Activated CD8-positive, alpha-beta memory T cell treated with anti-CD3 and anti-CD28 coated beads for 24 hours (primary cell): Measurements from ENCODE around the gene GOLGA6C.
"Not testable (repeated sequence)": the region's sequence is repeated elsewhere in the genome, so short reads cannot be mapped to it uniquely, and the experiment has no call there.

ENCODE experiments used
- DNase-seq: peaks from one replicate; pipeline ENCODE4 v3.0.0-alpha.2; 2020

GOLGA6C gene

DNA sequence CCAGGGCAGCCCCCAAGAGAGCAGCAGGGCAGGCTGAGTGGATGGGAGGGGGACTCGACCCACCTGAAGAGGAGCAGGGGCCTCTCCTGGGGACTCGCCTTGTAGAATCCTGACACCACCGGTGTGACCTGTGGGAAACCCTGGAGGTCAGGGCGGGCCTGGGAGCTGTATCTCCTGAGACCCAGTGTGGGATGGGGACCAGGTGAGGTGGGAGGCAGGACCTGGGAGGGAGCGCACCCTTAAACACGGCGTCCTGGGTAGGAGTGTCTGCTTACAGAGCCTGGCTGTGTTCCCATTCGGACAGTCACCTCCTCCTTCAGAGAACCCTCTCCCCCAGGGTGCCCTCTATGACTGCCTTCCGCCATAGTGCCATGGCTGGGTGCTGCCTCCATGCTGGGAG, 29.3 kb upstream of the GOLGA6C start:
- no peak for DNase-seq

DNA sequence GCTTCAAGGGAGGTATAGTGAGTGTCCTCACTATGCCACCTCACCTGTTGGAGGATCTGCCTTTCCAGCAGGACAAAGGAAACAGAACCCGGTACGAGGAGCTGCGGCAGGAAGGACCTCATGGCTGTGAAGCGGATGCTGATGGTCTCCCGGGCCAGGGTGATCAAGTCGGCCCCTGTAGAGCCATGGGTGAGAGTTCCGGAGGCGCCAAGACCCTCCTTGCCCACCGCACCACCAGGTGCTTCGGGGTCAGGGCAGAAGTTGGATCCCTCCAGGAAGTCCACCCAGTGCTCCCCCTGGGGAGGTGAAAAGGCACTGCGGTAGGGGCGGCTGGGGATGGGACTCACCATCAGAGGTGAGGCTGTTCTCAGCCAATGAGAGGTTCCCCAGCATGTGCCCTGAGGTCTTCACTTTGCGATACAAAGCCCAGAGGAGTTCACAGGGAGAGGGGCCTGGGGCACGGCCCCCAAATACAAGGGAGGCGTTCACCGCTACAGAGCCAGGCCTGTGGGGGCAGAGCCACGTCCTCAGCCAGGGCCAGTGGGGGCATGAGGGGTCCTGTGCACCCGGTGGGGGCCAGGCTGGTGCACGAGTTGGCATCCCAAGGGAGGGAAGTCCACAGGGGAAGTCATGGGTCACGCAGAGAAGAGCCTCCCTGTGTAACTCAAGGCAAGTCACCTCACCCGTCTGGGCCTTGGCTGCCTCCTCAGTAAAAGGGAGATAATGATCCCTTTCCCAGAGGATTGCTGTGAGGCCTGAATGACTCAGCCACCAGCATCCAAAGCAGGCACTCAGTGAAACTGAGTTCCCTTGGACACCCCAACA, 28.7 kb upstream of the GOLGA6C start:
- DNase-seq, result no peak

DNA sequence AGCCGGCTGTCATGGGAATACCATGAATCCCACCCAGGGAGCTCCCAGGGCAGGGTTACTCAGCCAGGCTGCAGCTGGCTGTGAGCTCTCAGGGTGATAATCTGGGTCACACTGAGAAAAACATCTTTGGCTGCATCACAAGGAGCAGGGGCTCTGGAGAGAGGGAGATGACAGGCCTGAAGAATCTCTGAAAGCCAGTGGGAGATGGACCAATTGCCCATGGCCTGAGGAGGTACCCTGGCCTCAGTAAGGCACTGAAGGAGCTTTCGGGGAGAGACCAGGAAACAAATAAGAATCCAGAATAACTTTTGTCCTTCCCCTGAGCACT, 28.2 kb upstream of the GOLGA6C start:
- no peak for DNase-seq

DNA sequence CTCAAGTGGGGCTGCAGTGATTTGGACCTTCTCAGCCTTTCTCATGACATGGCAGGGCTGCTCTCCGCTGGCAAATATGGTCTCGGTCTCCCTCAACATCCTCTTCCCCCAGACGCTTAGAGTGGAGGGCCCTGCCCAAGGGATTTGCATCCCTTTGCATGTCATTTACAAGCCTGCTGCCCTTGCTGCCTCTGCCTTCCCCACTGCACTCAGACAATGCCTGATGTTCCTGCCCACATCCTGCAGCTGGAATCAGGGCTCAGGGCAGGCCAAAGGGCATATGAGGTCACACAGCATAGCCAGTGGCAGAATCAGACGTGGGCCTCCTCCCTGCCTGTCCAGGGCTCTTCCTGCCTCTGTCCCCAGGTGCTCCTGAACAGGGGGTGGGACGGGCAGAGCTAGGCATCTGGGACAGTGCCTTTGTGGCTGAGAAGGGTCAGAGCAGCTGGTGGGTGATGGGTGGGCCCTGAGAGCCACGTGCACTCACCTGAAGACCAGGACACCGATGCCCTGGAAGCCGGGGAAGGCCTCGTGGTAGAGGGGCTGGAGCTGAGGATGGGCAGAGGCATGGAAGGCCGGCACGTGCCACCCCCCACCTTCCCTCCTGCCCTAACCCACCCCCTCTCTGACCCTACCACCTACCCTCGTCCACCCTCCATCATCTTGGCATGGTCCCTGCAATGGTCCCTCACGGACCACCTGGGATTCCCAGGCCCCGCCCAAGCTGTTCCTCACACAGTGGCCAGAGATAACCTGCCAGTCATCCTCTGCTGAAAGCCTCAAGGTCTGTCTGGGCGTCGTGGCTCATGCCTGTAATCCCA, 27.4 kb upstream of the GOLGA6C start:
- no peak for DNase-seq

DNA sequence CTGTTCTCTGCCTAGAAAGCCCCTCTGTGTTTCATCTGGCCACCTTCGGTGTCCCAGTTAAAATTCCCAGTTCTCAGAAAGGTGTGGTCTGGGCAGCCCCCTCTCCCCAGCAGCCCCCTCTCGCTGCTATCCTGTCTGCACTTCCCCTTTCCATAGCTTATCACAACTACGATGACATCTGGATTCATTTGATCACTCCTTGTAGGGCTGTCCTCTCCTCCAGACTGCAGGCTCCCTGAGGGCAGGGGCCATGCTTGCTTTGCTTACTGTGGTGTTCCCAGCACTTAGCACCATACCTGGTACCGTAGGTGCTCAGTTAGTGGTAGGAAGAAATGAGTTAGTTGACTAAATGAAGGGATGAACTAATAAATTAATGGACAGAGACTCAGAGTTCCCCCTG, 26.3 kb upstream of the GOLGA6C start:
- no peak for DNase-seq

DNA sequence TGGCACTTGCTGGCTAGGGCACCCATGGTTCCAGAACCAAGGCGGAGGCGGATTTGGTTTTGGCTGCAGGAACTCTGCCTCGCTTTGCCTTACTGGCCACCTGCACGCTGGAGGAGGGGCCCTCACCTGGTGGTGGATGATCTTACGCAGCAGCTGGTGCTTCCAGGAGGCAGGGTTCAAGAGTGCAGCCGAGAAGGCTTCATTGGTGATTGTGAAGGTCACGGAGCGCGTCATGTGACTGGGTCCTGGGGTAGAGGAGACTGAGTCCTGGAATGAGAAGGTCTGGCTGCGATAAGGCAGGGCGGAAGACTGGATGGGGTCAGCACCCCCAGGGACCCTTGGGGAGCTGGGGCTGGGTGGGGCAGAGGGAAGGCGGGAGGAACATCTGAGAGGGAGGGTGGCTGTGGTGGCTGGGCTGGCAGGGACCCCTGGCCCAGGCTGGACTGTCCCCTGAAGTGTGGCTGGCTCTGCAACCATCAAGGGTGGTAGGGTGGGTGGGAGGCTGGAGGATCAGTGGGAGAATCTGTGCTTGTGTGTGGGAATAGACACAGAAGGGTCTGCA, 25.8 kb upstream of the GOLGA6C start:
- DNase-seq, result no peak

DNA sequence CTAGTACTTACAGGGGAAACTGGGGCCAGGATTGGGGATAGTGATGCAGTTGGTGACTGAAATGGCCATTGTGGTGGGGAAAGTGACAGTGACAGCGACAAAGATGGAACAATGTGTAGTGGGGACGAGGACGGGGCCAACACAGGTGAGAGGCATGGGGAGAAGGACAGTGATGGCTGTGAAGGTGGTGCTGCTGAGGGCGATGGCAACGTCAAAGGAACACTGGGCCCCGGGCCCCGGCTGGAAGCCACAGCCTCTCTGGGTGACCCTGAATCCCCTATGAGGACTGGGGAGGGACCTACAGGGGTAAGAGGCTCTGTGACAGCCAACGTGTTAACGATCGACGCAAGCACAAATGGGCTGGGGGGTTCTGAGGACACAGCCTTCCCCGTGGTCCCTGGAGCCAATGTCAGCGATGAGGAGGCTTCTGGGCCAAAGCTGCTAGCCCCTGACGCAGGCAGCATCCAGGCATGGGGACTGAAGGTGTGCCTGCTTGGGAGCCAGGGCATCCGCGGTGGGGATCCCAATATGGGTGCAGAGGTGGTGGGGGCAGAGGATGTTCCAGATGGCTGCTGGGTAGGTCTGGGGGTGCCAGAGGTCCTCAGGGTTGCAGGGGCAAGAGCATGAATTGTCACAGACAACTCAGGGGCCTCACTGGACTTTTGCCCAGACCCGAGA, 25.2 kb upstream of the GOLGA6C start:
- DNase-seq, result no peak

DNA sequence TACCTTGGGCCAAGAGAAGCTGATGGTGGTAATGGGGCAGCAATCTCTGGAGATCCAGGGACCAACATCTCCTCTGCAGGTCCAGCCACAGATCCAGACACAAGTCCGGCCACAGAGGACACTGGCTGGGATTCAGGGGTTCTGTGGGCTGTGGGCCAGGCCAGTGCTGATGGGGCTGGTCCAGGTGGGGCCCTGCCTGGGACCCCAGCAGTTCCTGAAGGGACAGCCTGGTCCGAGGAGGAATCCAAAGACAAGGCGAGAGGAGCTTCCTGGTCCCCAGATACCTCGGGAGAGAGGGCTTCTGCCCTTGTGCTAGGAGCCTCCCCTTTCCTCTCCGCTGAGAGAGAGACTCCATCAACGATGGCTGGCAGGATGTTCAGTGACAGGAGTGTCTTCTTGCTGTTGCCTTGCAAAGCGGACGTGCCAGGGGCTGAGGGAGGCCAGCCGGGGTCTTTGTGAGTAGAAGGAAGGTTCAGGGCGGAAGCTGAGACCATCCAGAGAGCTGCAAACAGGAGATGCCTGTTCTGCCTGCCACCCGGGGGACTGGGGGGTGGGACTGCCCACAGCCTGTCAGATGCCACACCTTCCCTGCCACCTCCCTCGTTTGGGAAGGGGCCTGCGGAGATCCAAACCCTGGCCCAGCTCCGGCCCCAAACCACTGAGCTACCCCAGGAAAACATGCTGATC, 24.5 kb upstream of the GOLGA6C start:
- no peak for DNase-seq

DNA sequence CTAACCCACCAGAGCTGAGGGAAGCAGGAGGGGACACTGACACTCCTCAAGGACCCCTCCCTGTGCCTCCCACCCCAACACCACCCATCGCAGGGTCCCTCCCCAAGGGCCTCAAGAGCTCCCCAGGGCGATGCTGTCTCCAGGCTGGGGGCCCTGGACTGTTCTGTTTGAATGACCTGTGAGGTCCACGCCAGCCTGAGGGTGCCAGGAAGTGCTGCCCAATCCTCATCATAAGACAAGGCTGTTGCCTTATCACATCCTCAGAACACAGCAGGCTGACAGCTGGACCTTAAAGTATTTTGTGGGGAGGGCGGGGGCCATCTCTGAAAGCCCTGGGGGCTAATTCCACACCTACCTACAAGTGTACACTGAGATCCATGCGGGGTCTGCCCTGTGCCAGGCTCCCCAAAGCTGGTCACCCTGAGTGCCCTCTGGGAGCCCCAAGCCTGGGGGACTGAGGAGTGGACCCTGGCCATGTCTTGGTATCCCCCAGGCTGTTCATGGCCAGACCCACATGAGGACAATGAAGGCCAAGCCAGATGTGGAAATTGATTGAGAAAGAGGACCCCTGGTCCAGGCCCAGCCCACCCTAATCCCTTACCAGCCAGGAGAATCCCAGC, 23.8 kb upstream of the GOLGA6C start:
- no peak for DNase-seq

DNA sequence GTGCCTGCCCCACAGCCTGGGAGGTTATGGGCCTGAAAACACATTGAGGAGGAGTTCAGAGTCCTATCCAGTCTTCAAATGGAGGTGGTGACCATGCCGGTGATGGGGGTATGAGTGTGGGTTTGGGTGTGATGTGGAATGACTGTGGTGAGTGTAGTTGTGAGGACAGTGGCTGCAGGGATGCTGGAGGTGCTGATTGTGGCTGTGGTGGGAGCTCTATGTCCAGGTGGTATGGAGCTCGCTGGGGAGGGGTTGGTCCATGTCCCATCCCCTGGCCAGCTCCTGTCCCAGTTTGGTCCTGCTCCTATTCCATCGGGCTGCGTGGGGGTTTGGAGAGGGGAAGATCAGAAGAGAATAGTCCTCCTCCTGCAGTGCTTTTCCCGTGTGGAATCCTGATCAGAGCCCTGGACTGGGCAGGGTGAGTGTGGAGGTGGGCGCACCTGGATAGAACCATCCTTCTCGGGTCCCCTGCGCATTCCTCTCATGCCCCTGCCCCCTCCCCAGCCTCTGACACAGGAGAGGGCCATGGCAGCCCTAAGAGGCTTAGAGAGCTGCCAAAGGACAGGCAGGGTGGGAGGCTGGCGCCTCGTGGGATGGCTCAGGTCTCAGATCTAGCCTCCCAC, 23.0 kb upstream of the GOLGA6C start:
- DNase-seq, result no peak

DNA sequence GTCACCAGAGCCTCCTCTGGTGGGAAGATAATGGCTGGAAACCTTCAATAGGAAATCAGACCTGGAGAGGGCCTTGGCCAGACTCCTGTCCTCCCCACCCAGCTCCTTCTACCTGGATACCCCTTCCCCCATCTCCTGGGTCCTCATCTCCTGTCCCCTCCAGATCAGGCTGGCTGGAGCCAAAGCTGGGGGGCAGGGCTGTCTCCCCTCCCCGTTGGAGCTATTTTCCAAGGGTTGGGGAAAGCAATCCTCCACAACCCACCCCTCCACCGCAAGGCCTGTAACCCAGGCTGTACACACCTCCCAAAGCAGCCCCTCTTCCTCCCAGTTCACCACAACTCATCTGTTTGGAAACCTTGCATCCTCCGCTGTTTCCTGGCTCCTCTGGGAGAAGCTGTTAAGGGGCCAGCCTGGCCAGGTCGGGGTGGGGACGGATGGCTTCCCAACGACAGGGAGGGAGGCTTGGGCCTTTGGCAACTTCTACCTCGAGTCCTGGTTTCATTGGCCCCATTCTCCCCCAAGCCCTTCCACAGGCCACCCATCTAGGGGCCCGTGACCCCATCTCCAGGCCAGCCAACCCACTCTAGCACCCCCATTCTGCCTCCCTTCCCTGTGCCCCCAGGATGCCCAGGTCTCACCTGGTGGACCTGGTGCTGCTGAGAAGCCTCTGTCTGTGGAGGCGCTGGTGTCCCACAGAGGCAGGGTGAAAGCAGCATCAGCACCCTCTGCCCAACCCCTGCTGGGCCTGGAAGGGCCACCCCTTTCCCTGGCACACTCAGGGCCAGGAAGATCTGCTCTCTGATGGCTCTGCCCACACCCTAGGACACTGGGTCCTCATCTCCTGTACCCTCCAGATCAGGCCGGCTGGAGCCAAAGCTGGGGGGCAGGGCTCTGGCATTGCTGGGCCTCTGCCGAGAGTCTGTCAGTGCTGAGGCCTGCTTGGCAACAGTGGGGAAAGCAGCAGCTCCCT, 22.1 kb upstream of the GOLGA6C start:
- no peak for DNase-seq

DNA sequence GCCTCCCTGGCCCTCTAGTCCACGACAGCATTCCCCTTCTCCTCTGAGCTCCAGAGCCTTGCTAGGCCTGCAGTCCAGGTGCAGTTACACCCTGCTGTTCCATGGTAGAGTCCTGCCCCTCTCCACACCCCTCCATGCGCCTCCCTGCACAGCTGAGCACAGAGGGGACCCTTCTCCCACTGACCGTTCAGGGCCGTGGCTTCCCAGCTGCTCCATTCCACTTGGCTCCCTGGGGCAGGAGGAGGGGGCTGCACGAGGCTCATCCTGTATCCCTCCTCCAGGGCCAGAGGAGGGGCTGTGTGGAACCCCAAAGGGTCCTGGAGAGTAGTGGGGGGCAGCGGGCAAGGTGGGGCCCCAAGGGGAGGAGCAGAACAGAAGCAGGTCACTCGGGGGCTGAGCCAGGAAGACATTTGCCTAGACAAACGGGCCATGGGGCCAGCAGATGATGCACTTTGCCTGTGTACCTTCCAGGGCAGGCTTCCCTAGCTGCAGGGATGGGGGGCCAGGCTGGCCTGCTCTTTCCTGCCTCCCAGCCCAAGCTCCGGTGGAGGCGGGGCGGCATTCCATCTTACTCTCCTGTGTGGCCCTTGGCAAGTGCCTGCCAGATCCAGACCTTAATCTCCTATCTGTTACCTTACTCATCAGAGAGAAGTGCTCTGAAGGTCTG, 20.7 kb upstream of the GOLGA6C start:
- no peak for DNase-seq

DNA sequence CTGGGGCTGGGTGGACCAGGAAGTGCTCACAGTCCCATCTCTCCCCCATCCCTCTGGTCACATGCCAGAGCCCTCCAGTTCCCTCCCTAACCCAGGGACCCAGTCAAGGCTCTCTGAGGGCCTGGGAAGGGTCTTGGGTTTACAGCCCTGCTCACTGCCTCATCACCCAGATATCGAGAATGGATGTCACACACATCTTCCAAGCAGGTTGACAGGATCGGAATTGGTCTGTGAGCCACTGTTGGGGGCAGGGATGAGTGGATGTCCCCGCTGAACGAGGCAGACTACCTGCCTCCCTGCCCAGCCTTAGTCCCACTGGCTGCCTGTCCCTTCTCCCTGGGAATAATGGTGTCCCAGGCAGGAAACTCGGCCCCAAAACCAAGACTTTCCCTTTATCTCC, 20.0 kb upstream of the GOLGA6C start:
- no peak for DNase-seq

DNA sequence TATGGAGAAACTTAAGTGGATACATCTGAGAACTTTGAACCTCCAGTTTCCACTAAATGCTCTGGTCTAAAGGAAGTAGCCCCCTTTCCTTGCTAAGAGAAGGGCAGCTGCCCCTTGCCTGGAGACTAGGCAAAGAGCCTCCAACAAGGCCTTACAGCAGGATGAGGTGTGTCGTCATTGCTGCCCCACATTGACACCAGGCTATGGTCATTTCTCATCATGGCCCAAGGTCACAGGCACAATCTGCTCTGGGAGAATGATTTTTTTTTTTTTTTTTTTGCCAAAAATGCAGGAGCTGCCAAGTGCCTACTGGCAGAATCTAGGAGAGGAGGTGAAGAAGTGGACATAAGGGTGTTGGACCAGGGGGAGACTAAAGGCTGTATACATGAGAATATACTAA, 12.4 kb upstream of the GOLGA6C start:
- not testable (repeated sequence) for DNase-seq

DNA sequence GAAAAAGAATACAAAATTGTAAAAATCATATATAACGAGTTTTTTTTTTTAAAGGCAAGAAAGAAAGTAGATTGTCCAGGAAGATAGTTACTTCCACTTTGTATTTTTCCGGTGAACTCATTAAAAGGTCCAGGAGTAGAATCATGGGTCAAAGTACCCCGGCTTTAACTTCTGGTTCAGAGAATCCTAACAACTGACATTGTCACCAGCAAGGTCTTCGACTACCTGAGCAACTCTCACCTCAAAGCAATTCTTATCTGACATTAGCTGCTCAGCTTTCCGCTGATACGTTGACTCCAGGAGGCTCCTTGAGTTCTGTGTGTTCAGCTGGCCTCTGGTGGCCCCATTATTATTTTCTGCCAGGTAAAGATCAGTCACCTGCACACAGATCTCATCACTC, 9.1 kb upstream of the GOLGA6C start:
- not testable (repeated sequence) for DNase-seq

DNA sequence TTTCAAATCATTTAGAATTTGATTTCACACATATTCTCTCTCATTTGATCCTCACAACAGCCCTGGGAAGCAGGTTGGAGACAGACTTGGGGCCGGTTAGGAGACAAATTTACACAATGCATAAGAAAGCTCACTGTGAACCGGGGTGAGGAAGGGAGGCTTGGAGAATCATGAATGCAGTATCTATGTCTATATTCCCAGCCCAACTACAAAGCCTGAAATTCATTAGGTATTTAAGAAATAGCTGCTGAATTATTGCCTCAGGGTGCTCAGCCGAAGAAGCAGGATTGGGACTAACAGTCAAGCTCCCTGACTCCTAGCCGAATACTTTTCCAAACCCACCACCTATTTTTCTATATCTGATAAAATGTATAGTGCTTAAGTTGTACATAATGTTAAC, 8.4 kb upstream of the GOLGA6C start:
- DNase-seq, result no peak

DNA sequence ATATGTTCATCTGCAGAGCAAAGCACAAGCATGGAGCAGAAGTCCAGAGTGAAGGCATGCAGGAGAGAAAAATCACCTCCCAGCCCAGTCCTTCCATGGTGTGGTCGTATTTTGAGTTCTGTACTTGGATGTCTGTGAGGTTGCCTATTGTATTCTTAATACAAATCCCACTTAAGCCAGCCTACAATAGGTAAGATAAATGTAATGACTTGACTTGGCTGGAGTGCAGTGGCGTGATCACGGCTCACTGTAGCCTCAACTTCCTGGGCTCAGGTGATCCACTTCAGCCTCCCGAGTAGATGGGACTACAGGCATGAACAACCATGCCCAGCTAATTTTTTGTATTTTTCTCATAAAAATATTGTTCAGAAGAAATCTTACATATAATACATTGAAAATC, 6.8 kb upstream of the GOLGA6C start:
- DNase-seq, result not testable (repeated sequence)

DNA sequence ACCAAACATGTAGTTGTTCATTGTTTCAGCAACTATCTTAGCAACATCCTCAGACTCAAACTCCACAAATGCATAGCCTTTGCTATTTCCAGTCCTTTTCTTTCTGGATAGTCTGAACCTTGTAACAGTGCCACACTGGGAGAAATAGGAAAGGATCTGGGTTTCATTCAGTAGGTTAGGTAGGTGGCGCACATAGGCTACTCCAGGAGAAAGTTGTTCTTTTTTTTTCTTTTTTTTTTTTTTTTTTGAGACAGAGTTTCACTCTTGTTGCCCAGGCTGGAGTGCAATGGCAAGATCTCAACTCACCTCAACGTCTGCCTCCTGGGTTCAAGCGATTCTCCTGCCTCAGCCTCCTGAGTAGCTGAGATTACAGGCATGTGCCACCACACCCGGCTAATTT, 5.8 kb upstream of the GOLGA6C start:
- not testable (repeated sequence) for DNase-seq

DNA sequence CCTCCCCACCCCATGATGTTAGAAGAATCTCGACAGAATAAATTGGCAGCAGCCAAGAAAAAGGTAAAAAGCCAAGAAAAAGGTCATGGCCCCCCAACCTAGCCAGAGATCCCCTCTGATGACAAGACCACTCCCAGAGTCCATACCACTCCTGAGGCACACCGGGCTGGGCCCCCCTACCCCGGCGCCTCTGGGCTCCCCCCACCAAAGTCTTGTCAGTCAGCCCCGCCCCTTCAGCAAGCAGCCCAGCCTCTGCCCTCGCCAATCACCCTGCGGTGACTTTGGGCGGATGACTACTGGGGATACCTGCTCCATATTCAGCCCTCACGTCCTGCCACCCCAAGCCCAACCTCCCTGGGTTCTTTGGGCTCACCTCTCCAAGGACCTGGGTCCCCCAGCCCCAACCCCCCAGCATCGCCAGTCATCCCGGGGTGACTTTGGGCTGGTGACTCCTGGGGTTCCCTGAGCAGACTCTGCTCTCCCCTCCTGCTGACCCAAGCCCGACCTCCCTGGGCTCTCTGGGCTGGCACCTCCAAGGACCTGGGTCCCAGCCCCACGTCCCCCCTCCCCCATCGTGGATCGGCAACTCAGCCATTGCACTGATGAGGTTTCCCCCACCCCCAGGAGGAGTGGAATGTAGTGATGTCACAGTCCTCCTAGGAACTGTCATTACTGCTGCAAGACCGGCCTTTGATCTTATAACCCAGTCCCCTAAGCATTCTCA, 648 bp downstream of the GOLGA6C start:
- not testable (repeated sequence) for DNase-seq
